Measurements from ENCODE around the gene WARS2.

Gene WARS2

GRCh38 chr1:118999348-119000071 lies 140.9 kb downstream of the WARS2 start:
- DNase-seq (ENCODE audit: low read depth in 2 of 2): no peak

GRCh38 chr1:118998171-118998570 lies 142.3 kb downstream of the WARS2 start:
- no peak for DNase-seq (ENCODE audit: low read depth in 2 of 2)

DNA sequence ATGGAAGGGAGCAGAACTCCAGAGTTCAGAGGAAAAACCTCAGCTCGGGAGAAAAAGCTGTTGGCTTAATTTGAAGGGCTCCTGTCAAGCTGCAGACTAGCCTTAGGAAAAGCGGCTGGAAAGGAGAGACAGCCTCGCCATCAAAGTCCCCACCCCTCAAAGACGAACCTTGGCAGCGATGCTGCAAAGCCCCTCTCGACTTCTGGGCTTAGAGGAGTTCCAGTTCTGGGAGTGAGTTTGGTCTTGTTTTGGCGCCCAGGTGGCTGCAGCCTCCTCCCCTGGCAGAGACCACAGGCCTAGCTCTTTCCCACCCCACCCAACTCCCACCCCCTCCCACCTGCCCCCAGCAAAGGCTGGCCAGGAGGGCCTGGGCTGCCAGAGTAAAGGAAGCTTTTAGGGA lies 143.2 kb downstream of the WARS2 start:
- no peak for DNase-seq (ENCODE audit: low read depth in 2 of 2)

GRCh38 chr1:118995312-118996016 lies 145.0 kb downstream of the WARS2 start:
- DNase-seq (ENCODE audit: low read depth in 2 of 2): no peak

GRCh38 chr1:118993700-118994026 lies 146.8 kb downstream of the WARS2 start:
- DNase-seq (ENCODE audit: low read depth in 2 of 2): no peak

DNA sequence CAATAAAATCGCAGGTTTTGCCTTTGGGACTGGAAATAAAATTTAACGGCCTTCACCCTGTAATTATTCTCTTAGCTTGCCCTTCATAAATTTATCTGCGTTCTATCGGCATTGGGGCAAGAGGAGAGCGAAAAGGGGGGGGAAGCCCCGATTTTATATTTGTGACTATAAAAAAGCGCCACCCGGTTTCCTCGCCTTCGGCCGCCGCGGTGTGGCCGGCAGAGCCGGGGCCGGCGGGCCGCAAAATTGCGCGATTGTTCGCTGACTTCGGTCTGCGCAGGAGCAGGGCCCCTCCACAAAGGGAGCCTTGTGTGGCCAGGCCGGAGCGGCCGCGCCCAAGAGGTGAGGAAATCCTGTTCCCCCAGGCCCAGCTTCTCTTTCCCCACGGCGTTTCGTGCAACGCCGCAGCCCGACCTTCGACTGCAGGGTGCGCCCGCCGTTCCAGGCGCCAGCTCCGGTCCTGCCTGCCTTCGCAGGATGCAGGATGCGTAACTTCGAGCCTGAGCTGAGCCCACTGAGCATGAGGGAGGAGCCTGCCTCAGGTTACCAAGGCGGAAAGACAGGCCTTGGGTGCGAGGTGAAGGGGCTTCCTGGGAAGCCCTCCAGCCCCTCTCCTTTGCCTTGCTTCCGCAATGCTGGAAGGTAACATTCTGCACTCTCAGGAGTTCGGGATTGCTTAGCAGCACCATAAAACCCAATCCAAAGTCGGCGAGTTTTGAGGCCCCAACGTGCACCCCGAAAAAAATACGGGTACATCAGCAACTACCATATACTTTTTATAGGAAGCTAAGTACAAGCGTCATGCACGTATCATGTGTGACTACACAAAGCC lies 147.4 kb downstream of the WARS2 start:
- DNase-seq (ENCODE audit: low read depth in 2 of 2): no peak

DNA sequence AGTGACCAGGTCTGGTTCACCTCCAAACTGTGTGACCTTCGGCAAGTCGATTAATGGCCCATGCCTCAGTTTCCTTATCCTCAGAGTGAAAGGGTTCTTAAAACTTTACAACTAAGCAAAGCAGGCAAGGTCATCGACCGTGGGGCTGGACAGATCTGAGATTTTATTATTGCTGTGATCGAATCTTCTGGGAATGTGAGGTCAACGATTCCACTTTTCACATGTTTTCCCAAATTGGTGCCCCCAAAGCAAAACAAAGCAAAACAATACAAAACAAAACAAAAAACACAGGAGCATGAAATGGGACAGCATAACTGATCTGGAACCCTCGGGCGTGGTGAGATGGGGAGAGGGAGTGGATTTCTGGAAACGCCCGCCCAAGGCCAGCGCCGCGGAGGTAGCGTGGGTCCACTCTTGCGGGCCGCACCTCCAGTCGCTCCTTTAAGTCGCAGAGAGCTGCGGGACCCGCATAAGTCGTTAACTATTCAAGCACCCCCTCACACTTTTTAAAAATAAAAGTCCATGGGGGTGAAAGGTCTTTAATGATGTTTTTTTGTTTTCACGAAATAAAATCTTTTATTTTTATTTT lies 148.1 kb downstream of the WARS2 start:
- no peak for DNase-seq (ENCODE audit: low read depth in 2 of 2)

DNA sequence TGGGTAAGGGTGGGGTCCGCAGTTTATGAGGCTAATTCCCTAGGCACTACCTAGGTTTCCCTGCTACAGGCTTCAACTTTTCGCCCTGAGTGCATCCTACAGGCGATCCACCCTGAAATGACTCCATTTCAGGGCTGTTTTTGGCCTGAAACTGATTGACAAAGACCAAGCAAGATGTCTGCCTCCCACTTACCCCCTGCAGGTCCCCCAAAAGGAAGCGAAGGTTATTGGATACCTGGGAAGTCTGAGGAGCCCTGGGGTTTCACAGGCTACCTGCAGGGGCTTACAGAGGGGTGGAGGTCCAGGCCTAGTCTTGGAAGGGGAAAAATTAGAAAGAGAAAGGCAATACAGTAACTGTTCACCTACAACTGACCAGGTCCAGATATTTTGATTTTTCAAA lies 149.0 kb downstream of the WARS2 start:
- DNase-seq (ENCODE audit: low read depth in 2 of 2): no peak

DNA sequence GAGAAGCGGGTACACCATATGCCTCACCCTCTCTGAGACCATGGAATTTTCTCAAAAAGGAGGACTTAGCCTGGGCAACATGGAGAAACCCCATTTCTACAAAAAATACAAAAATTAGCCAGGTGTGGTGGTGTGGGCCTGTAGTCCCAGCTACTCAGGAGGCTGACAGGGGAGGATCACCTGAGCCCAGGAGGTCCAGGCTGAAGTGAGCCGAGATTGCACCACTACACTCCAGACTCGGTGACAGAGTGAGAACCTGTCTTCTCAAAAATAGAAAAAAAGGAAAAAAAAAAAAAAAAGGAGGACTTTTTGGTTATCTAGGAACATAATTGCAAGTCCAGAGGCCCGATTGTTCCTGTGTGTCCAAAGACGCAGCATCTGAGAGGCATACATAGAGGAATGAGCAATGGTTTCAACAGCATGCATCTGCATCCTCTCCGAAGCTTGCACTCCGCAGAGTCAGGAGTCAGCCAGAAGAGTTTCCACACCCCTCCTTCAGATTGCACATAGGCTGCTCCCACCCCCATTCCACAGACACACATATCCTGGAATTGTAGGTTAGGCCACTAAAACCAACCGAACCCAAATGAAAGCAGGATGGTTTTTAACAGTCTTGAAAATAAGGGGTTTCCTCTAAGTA lies 149.8 kb downstream of the WARS2 start:
- no peak for DNase-seq (ENCODE audit: low read depth in 2 of 2)

DNA sequence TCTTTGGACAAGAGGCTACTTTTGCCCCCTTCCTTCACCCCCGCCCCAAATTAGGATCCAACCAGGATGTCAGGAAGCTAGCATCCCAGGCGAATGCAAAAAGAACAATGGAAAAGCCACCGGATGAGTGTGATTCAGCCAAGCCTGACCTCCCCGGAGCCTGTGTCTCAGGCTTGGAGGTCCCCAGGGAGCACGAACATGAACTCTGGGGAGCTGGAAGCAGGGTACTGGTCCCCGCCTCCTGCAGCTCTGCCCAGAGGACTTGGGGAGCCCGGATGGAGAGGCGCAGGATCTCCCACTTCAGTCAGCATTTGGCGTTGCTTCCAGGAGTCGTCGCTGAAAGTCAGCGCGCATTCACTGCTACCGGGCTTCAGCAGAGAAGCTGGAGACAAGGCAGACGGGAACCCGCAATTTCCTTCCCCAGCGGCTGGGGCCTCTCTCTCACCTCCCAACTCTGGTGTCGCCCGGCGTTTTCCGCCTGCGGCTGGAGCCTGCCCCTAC lies 150.5 kb downstream of the WARS2 start:
- no peak for DNase-seq (ENCODE audit: low read depth in 2 of 2)

DNA sequence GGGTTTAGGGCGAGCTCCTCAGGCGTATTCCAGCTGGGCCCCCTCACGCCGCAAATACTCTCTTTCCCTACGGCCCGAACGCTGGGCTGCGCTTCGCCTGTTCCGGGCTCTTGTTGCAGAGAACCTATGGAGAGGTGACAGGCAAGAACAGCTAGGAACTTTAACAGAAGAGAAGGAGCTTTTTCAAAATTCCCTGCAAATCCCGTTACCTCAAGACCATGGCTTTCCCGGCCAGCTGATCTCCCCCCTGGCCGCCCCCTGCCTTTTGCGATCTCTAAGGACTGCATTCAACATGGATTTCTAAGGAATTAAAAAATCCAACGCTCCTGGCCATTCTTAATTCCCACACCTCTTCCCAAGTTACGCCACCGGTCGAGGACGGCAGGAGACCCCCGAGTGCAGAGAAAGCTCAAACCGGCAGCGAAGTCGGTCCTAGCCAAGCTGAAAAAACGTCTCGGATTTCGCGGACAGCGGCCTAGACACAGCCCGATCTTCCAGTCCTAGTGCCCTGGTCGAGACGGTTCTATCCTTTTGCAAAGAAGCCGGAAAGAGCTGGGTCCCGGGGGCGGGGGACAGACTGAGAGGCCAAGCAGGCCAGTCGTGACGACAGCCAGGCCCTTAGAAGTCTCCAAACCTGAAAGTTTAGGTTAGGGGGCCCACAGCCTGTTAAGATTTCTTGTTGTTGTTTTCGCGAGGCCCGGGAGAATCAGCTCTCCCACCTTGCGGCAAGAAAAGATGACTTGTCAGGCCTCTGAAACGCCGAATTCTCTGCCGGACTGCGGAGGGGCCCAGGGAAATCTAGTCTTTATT lies 151.2 kb downstream of the WARS2 start:
- DNase-seq (ENCODE audit: low read depth in 2 of 2): no peak

DNA sequence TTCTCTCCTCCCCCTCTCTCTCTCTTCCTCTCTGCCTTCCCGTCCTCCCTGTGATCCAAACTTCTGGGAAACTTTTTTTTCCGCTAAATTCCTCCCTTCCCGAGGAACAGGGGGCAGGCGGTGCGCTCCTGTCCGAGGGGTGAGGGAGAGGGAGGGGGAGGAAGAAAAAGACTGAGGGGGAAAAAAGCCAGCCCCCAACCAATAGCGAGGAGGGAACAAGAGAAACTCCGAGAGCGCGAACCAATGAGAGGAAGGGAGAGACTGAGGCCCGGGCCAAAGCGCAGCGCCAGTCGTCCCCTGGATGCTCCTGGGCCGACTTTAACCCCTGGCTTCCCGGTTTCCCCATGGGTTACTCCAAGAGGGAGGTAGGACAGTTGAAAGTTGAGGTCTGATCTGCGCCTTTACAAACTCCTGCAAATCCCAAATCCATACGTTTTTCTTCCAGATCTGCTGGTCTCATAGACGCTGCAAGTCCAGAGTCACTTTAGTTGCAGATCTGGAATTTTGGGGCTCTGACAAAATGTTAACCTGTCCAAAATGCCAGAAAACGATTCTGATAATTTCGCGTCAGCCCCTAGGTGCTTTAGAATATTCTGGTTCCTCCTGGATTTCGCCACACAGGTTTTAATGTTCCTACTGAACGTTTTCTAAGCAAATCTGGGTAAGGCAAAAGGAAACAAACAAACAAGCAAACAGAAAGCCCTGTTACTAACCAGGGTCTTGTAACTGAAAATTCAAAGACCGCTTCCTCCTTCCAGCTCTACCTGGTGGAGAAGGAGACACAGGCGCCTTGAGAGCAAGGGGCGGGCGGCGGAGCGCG lies 152.1 kb downstream of the WARS2 start, which contains the start of gene TBX15:
Gene TBX15, minus strand, starts transcription at position 158 of the 820 bp plus-strand sequence. CDS start 548 bp downstream, outside the sequence.
- DNase-seq (ENCODE audit: low read depth in 2 of 2): no peak

DNA sequence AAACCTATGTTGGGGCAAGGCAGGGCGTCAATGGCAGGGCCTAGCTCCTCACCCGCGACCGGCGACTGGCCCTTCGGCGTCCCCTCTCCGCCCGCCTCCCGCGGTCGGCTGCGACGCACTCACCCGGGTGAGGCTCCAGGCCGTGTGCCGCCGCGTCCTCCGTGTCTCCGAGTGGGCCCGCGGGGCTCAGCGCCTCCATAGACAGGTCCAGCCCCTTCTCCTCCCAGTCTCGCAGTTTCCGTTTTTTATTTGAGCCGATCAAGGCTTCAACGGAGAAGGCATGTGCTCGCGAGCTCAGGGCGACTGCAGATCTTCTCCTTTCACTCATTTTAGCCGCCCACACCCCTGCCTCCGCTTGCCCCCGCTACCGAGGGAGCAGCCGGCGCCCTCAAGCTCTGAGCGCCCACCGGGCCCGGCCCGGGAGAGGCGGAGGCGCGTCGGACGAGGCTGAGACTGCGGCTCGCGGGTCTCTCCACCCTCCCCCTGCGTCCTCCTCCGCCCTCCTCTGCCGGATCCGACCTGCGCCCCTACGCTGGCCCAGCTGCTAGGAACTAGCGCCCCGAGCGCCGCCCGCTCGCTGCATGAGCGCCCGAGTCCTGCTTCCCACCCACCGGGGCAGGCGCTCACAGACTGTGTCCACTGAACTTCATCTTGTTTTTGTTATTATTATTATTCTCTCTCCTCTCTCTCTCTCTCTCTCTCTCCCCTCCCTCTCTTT lies 152.8 kb downstream of the WARS2 start:
- DNase-seq (ENCODE audit: low read depth in 2 of 2): no peak

- DNase-seq (ENCODE audit: low read depth in 2 of 2): no peak
These were observed 153.6 kb downstream of the WARS2 start for GRCh38 chr1:118986555-118987467.

DNA sequence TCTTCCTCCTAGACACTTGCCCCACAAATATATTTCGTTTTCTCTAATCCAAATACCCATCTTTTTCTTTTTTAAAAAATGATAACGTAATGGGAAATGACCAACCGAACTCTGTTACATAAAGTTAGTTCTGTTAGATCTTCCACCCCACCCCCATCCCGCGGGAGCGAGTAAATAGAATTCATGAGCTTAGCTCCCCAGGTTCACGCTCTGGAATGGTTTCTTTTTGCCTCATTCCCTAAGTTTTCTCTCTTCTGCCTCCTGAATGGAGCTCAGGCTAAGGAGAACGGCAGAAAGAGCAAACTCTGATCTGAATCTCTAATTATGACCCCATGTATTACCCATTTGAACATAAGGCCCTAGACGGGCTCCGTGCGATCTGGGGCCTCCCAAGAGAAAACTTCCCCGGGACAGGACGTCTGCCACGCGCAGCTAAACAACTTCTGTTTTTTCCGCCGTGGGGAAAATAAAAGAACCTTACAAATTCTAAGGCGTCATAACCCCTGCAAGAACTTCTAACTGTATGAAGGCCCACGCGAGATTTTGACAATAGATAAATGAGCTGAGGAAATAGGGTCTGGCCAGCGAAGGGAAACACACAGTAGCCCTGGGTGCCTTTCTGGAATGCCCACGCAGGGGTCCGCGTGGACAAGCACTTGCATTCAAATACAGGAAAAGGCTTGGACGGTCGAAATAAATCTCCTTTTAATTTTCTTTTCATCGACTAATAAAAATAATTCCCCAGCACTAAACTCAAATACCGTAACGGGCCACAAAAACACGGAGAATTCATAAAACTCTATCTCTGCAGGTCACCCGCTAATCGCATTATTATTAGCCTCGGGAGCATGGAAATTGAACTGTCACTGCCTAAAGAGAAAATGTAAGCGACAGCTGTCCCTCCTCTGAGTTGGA lies 154.6 kb downstream of the WARS2 start:
- no peak for DNase-seq (ENCODE audit: low read depth in 2 of 2)

DNA sequence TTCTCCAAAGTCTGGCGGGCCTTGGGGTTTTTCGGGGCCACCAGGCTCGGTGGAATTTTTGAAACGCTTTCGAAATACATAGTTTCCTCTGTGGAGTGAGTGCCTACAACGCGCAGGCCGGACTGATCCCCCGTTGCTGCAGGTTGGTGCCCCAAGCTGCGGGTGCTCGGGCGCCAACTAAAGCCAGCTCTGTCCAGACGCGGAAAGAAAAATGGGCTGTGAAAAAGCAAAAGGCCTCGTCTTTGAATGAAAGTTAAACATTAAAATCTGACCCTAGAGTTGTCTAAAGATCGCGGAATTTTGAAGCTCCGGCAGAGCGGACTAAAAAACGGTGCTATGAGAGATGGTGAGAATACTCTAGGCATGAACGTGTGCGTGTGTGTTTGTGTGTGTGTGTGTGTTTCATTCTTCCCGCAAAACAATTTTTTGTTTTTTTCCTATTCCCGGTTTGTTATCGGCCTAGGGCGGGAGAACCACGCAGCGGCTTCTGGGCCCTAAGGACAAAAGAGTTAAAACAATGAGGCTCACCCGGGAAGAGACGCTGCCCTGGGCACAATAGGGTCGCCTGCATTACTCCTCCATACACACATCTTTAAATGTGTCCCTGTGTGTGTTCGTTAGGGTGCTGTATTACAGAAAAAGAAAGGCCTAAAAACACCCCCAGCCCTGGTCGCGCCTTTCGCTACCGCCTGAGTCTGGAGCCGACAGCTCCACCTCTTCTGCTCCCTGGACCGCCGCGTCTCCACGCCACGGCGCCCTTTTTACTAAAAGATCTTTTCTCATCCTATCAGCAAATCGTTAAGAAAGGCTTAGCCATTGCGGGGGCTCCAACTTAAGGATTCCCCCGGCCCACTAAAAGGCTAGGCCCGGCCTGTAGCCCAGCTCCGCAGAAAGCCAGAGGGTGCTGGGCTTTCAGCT lies 155.5 kb downstream of the WARS2 start:
- DNase-seq (ENCODE audit: low read depth in 2 of 2): no peak
